ENCODE results near the gene SIVA1.

Gene SIVA1

GRCh38 chr14:104765517-104765916, 12.6 kb downstream of the SIVA1 start:
- no peak overlapping the region for H3K9ac ChIP-seq (ENCODE audit: low read length)
- H3K9me3 ChIP-seq (ENCODE audit: control insufficient read depth, low read length), result no peaks in the 10 kb centered on the region
- H3K4me1 ChIP-seq (ENCODE audit: control insufficient read depth, insufficient read depth, low read length), result peaks cover 3% of the 10 kb centered on the region
- no peaks in the 10 kb centered on the region for H3K36me3 ChIP-seq (ENCODE audit: control insufficient read depth, insufficient read depth, low read length)
- H3K4me3 ChIP-seq (ENCODE audit: low read length), result no peak overlapping the region
- H3K27me3 ChIP-seq (ENCODE audit: control insufficient read depth, insufficient read depth, low read length), result no peaks in the 10 kb centered on the region

- Histone ChIP-seq H3K27me3 (ENCODE audit: control insufficient read depth, insufficient read depth, low read length) (no peaks in the 10 kb centered on the region), H3K36me3 (ENCODE audit: control insufficient read depth, insufficient read depth, low read length) (peaks cover 8% of the 10 kb centered on the region), H3K4me3 (ENCODE audit: low read length) (no peak overlapping the region), H3K9me3 (ENCODE audit: control insufficient read depth, low read length) (no peaks in the 10 kb centered on the region), H3K9ac (ENCODE audit: low read length) (no peak overlapping the region), H3K4me1 (ENCODE audit: control insufficient read depth, insufficient read depth, low read length) (peaks cover 3% of the 10 kb centered on the region)
These were observed 13.4 kb downstream of the SIVA1 start for GRCh38 chr14:104766256-104766862.

- Histone ChIP-seq H3K4me3 (ENCODE audit: low read length) (no peak overlapping the region), H3K9ac (ENCODE audit: low read length) (no peak overlapping the region), H3K36me3 (ENCODE audit: control insufficient read depth, insufficient read depth, low read length) (peaks cover 13% of the 10 kb centered on the region), H3K9me3 (ENCODE audit: control insufficient read depth, low read length) (no peaks in the 10 kb centered on the region), H3K4me1 (ENCODE audit: control insufficient read depth, insufficient read depth, low read length) (peaks cover 9% of the 10 kb centered on the region), H3K27me3 (ENCODE audit: control insufficient read depth, insufficient read depth, low read length) (no peaks in the 10 kb centered on the region)
These were observed 14.1 kb downstream of the SIVA1 start for GRCh38 chr14:104766863-104767633.

- Histone ChIP-seq H3K4me1 (ENCODE audit: control insufficient read depth, insufficient read depth, low read length) (peaks cover 12% of the 10 kb centered on the region), H3K4me3 (ENCODE audit: low read length) (no peak overlapping the region), H3K9ac (ENCODE audit: low read length) (no peak overlapping the region), H3K36me3 (ENCODE audit: control insufficient read depth, insufficient read depth, low read length) (peaks cover 13% of the 10 kb centered on the region), H3K9me3 (ENCODE audit: control insufficient read depth, low read length) (no peaks in the 10 kb centered on the region), H3K27me3 (ENCODE audit: control insufficient read depth, insufficient read depth, low read length) (no peaks in the 10 kb centered on the region)
These were observed 14.6 kb downstream of the SIVA1 start for GRCh38 chr14:104767634-104767918.

GRCh38 chr14:104768437-104769323, 15.7 kb downstream of the SIVA1 start:
- Histone ChIP-seq H3K9ac (ENCODE audit: low read length) (no peak overlapping the region), H3K27me3 (ENCODE audit: control insufficient read depth, insufficient read depth, low read length) (no peaks in the 10 kb centered on the region), H3K4me1 (ENCODE audit: control insufficient read depth, insufficient read depth, low read length) (peaks cover 12% of the 10 kb centered on the region), H3K9me3 (ENCODE audit: control insufficient read depth, low read length) (no peaks in the 10 kb centered on the region), H3K4me3 (ENCODE audit: low read length) (no peak overlapping the region), H3K36me3 (ENCODE audit: control insufficient read depth, insufficient read depth, low read length) (peaks cover 13% of the 10 kb centered on the region)

- H3K27me3 ChIP-seq (ENCODE audit: control insufficient read depth, insufficient read depth, low read length), result no peaks in the 10 kb centered on the region
- H3K4me1 ChIP-seq (ENCODE audit: control insufficient read depth, insufficient read depth, low read length), result peaks cover 12% of the 10 kb centered on the region
- H3K36me3 ChIP-seq (ENCODE audit: control insufficient read depth, insufficient read depth, low read length), result peaks cover 13% of the 10 kb centered on the region
- H3K9ac ChIP-seq (ENCODE audit: low read length), result no peak overlapping the region
- H3K4me3 ChIP-seq (ENCODE audit: low read length), result no peak overlapping the region
- H3K9me3 ChIP-seq (ENCODE audit: control insufficient read depth, low read length), result no peaks in the 10 kb centered on the region
These were observed 16.6 kb downstream of the SIVA1 start for GRCh38 chr14:104769324-104770071.

GRCh38 chr14:104770072-104770579, 17.2 kb downstream of the SIVA1 start:
- Histone ChIP-seq H3K4me3 (ENCODE audit: low read length) (no peak overlapping the region), H3K9me3 (ENCODE audit: control insufficient read depth, low read length) (no peaks in the 10 kb centered on the region), H3K27me3 (ENCODE audit: control insufficient read depth, insufficient read depth, low read length) (no peaks in the 10 kb centered on the region), H3K4me1 (ENCODE audit: control insufficient read depth, insufficient read depth, low read length) (peaks cover 12% of the 10 kb centered on the region), H3K36me3 (ENCODE audit: control insufficient read depth, insufficient read depth, low read length) (peaks cover 13% of the 10 kb centered on the region), H3K9ac (ENCODE audit: low read length) (no peak overlapping the region)

GRCh38 chr14:104770851-104771272, 17.9 kb downstream of the SIVA1 start:
- H3K36me3 ChIP-seq (ENCODE audit: control insufficient read depth, insufficient read depth, low read length), result peaks cover 13% of the 10 kb centered on the region
- no peak overlapping the region for H3K9ac ChIP-seq (ENCODE audit: low read length)
- no peak overlapping the region for H3K4me3 ChIP-seq (ENCODE audit: low read length)
- no peaks in the 10 kb centered on the region for H3K9me3 ChIP-seq (ENCODE audit: control insufficient read depth, low read length)
- no peaks in the 10 kb centered on the region for H3K27me3 ChIP-seq (ENCODE audit: control insufficient read depth, insufficient read depth, low read length)
- peaks cover 12% of the 10 kb centered on the region for H3K4me1 ChIP-seq (ENCODE audit: control insufficient read depth, insufficient read depth, low read length)

- H3K9me3 ChIP-seq (ENCODE audit: control insufficient read depth, low read length), result no peaks in the 10 kb centered on the region
- no peak overlapping the region for H3K9ac ChIP-seq (ENCODE audit: low read length)
- H3K4me1 ChIP-seq (ENCODE audit: control insufficient read depth, insufficient read depth, low read length), result peaks cover 12% of the 10 kb centered on the region
- no peaks in the 10 kb centered on the region for H3K27me3 ChIP-seq (ENCODE audit: control insufficient read depth, insufficient read depth, low read length)
- H3K4me3 ChIP-seq (ENCODE audit: low read length), result no peak overlapping the region
- peaks cover 13% of the 10 kb centered on the region for H3K36me3 ChIP-seq (ENCODE audit: control insufficient read depth, insufficient read depth, low read length)
These were observed 18.4 kb downstream of the SIVA1 start for GRCh38 chr14:104771374-104771773.

- no peaks in the 10 kb centered on the region for H3K27me3 ChIP-seq (ENCODE audit: control insufficient read depth, insufficient read depth, low read length)
- no peak overlapping the region for H3K4me3 ChIP-seq (ENCODE audit: low read length)
- H3K9me3 ChIP-seq (ENCODE audit: control insufficient read depth, low read length), result no peaks in the 10 kb centered on the region
- H3K4me1 ChIP-seq (ENCODE audit: control insufficient read depth, insufficient read depth, low read length), result peaks cover 13% of the 10 kb centered on the region
- H3K36me3 ChIP-seq (ENCODE audit: control insufficient read depth, insufficient read depth, low read length), result peaks cover 13% of the 10 kb centered on the region
- H3K9ac ChIP-seq (ENCODE audit: low read length), result no peak overlapping the region
These were observed 19.2 kb downstream of the SIVA1 start for GRCh38 chr14:104771918-104772706.
